Thoracic aorta (tissue), 2 donors: ENCODE data around the gene SDF2L1. TPM values are rescaled to one million over a fixed set of nuclear protein-coding genes. Genes with fewer than 3 reads are reported as not detected.

Source experiments
- ATAC-seq: fragments of 150-250 bp; one replicate; pipeline ENCODE4 v1.8.0; 2017; ENCODE audit warnings: low read depth; ENCODE audit not compliant: insufficient number of reproducible peaks, low FRiP score
- DNase-seq: peaks from one replicate; pipeline ENCODE4 v3.0.0-alpha.2; 2020; ENCODE audit warnings: low spot score
- H3K27ac ChIP-seq, 2 donors: fragments of 200-600 bp; sonication (generic); 1 replicate in 1 of 2; 2 replicates in 1 of 2; pipeline ENCODE4 v1.5.1; 2016; ENCODE audit warnings: mild to moderate bottlenecking in 2 of 2, moderate library complexity in 2 of 2
- H3K27me3 ChIP-seq: fragments of 200-600 bp; sonication (generic); replicated peaks from 2 replicates; pipeline ENCODE4 v1.6.0; 2016; ENCODE audit warnings: mild to moderate bottlenecking; ENCODE audit not compliant: insufficient read depth
- H3K36me3 ChIP-seq: fragments of 200-600 bp; sonication (generic); one replicate; pipeline ENCODE4 v1.5.1; 2016
- H3K4me1 ChIP-seq, 2 donors: fragments of 200-600 bp; sonication (generic); 1 replicate in 1 of 2; 2 replicates in 1 of 2; pipeline versions ENCODE4 v1.5.1 to v1.6.0; 2016; ENCODE audit warnings: low read depth in 2 of 2, mild to moderate bottlenecking in 1 of 2; ENCODE audit not compliant: control insufficient read depth in 1 of 2
- H3K4me3 ChIP-seq: fragments of 200-600 bp; sonication (generic); 2 replicates; pipeline ENCODE4 v1.5.1; 2016; ENCODE audit warnings: mild to moderate bottlenecking
- H3K9me3 ChIP-seq: fragments of 200-600 bp; sonication (generic); 2 replicates; pipeline ENCODE4 v1.5.1; 2016
- total RNA-seq, 2 donors: library from RNA; depleted of rRNA; stranded (reverse); fragments of >200 nt; gene quantifications; one replicate each; pipeline versions ENCODE4 v1.1.0 to v1.2.3, GENCODE V29; 2016
- TF ChIP-seq, protein P1 (sequence below): fragments of 200-600 bp; sonication (generic); IDR thresholded peaks from one replicate; pipeline ENCODE4 v1.5.1; 2019; ENCODE audit warnings: antibody characterized with exemption

The SDF2L1 gene
- total RNA-seq, 2 donors from 2014 or later = 40.9 to 54.0 TPM

DNA sequence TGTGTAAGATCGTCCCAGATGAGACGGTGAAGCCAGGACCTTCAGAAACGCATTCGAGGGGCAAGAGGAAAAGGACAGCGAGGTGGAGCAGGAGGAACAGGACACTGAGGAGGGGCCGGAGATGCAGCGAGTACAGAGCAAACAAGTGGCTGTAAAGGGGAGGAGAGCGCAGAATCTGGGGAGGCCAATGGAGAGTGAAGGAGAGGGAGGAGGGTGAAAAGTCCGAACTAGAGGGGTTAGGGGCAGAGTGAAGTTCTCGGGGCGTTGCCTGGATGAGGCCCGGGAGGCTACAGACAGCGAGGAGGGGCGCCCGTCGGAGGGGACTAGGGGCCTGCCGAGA lies 14.9 kb downstream of the SDF2L1 start:
- Histone ChIP-seq H3K9me3 (no peaks in the 10 kb centered on the region), H3K36me3 (no peaks in the 10 kb centered on the region), H3K4me1 (peaks cover 0 to 12% of the 10 kb centered on the region in 2 donors), H3K4me3 (peak overlapping the region; percentile 70), H3K27me3 (no peaks in the 10 kb centered on the region), H3K27ac (no peak overlapping the region)
- DNase-seq (no peak), ATAC-seq (no peak)
- TF ChIP-seq, protein P1, sequence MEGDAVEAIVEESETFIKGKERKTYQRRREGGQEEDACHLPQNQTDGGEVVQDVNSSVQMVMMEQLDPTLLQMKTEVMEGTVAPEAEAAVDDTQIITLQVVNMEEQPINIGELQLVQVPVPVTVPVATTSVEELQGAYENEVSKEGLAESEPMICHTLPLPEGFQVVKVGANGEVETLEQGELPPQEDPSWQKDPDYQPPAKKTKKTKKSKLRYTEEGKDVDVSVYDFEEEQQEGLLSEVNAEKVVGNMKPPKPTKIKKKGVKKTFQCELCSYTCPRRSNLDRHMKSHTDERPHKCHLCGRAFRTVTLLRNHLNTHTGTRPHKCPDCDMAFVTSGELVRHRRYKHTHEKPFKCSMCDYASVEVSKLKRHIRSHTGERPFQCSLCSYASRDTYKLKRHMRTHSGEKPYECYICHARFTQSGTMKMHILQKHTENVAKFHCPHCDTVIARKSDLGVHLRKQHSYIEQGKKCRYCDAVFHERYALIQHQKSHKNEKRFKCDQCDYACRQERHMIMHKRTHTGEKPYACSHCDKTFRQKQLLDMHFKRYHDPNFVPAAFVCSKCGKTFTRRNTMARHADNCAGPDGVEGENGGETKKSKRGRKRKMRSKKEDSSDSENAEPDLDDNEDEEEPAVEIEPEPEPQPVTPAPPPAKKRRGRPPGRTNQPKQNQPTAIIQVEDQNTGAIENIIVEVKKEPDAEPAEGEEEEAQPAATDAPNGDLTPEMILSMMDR = no peak

DNA sequence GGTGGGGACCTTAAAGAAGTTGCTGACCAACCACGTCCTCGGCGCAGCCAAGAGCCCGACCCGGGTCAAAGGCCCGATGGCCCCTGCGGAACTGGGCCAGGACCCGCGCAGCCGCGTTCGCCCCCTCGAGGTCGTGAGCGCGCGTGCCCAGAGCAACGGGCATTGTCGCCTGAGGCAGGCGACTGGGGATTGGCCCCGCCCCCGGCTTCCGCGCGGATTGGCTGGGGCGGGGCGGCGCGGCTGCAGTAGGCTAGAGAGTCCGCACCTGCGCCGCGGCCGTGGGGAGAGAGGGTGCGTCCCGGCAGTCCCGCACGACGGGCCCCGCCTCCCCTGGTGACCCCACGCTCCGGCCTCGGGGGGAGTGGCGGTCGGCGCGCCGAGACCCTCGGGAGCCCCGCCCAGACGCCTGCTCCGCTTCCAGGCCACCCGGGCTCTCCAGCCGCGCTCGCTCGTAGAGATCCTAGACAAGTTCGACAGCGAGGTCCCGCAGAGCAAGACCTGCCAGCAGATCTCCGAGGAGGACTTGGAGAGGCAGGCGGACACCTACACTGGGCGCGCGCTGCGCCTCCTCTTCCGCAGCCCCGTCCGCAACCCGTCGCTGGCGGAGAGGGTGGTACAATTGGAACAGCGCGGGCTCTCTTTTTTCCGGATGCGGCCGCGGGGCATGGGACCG lies 15.4 kb downstream of the SDF2L1 start:
- H3K9me3 ChIP-seq = no peaks in the 10 kb centered on the region
- H3K27ac ChIP-seq = no peak overlapping the region
- TF ChIP-seq, protein P1 = peak; percentile 20
- H3K4me3 ChIP-seq = peak overlapping the region; percentile 70
- H3K36me3 ChIP-seq = no peaks in the 10 kb centered on the region
- no peaks in the 10 kb centered on the region for H3K27me3 ChIP-seq
- no peak for ATAC-seq
- DNase-seq = no peak
- H3K4me1 ChIP-seq = peaks cover 0 to 10% of the 10 kb centered on the region in 2 donors

DNA sequence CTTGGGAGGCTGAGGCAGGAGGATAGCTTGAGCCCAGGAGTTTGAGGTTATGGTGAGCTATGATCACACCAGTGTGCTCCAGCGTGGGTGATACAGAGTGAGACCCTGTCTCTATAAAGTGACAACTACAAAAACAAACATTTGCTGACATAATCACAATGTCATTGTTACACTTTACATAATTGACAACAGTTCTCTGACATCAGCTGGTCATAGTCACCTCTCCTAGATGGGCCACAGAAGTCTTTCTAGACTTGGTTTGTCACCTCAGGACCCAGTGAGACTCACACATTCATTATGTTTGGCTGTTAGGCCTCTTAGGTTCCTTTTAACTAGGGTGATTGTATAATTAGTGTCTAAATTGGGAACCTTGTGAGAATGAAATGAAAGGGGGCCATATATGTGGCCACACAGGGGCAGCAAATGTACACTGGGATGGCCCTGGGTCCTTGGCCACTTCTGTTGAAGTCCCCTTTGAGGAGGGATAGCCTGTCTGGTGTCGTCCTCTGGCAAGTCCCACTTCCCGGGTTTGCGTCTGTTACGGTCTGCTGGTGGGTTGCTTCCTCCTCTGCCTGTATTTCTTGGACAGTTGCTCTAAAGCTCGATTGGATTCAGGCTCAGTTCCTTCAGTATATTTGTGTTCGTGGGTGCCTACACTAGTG lies 17.9 kb downstream of the SDF2L1 start:
- H3K4me3 ChIP-seq = no peak overlapping the region
- H3K9me3 ChIP-seq = no peaks in the 10 kb centered on the region
- DNase-seq (no peak), ATAC-seq (no peak)
- no peaks in the 10 kb centered on the region for H3K27me3 ChIP-seq
- TF ChIP-seq, protein P1 = no peak
- peaks cover 0 to 7% of the 10 kb centered on the region in 2 donors for H3K4me1 ChIP-seq
- H3K36me3 ChIP-seq = no peaks in the 10 kb centered on the region
- no peak overlapping the region for H3K27ac ChIP-seq

DNA sequence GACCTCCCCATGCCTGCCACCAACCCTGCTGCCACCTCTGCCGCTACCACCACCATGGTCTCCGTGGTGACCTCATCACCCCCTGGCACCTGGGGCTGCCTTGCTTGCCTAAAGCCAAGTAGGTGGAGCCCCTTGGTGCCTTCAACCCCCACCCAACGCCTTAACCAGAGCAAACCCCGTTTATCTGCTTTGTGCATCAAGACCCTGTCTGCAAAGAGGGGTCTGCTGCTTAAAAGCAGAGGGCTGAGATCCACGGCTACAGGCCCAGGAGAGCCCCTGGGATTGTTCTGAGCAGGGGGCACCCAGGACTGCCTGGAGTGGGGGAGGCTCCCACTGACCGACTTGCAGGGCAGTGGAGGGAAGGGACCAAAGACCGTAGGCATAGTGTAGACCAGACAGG lies 18.8 kb downstream of the SDF2L1 start:
- DNase-seq (no peak), ATAC-seq (no peak)
- Histone ChIP-seq H3K4me1 (peaks cover 0 to 13% of the 10 kb centered on the region in 2 donors), H3K9me3 (no peaks in the 10 kb centered on the region), H3K27me3 (no peaks in the 10 kb centered on the region), H3K27ac (no peak overlapping the region), H3K4me3 (no peak overlapping the region), H3K36me3 (no peaks in the 10 kb centered on the region)
- TF ChIP-seq, protein P1 = no peak

DNA sequence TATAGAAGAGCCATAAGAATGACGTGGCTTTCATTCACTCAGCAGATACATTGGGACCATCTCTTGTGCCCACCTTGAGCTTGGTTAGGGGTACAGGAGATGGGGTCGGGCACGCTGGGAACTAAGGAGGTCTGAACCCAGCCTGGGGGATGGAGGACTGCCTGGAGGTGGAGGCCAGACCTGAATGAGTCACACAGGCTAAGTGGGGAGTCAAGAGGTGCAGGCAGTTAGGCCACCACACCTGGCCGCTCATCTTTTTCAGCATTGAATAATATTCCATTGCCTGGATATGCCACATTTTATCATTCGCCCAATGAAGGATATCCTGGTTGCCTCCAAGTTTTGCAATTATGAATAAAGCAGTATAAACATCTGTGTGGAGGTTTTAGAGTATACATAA lies 19.9 kb downstream of the SDF2L1 start:
- TF ChIP-seq, protein P1 = no peak
- Histone ChIP-seq H3K27ac (no peak overlapping the region), H3K27me3 (no peaks in the 10 kb centered on the region), H3K4me1 (peaks cover 0 to 17% of the 10 kb centered on the region in 2 donors), H3K9me3 (no peaks in the 10 kb centered on the region), H3K36me3 (no peaks in the 10 kb centered on the region), H3K4me3 (no peak overlapping the region)
- DNase-seq = no peak
- no peak for ATAC-seq
